GM18498 (cell line): ENCODE results near the gene CPLX1.
"Not testable (repeated sequence)": the region's sequence is repeated elsewhere in the genome, so short reads cannot be mapped to it uniquely, and the experiment has no call there.

Source experiments
- ATAC-seq: cut with Tn5 transposase; IDR thresholded peaks from one replicate; pipeline ENCODE4 v1.9.1; 2021; ENCODE audit warnings: mild to moderate bottlenecking, moderate library complexity; ENCODE audit not compliant: unreplicated experiment

Gene CPLX1

GRCh38 chr4:780255-780654 lies 45.7 kb downstream of the CPLX1 start:
- ATAC-seq, result not testable (repeated sequence)

DNA sequence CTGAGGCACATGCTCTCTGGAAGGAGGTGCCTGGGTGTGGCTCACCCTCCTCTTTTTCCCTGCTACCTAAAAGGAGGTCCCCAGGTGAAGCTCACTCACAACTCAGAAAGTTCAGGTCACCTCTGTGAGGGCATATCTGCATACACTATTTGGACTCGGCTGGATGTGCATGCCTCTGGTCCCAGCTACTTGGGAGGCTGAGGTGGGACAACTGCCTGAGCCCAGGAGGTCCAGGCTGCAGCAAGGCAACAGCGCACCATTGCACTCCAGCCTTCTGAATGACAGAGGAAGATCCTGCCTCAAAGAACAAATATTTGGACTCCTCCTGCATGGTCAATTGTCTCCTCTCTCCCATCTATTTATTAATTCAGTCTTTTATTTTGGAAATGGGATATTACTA lies 46.4 kb downstream of the CPLX1 start:
- ATAC-seq, result no peak

DNA sequence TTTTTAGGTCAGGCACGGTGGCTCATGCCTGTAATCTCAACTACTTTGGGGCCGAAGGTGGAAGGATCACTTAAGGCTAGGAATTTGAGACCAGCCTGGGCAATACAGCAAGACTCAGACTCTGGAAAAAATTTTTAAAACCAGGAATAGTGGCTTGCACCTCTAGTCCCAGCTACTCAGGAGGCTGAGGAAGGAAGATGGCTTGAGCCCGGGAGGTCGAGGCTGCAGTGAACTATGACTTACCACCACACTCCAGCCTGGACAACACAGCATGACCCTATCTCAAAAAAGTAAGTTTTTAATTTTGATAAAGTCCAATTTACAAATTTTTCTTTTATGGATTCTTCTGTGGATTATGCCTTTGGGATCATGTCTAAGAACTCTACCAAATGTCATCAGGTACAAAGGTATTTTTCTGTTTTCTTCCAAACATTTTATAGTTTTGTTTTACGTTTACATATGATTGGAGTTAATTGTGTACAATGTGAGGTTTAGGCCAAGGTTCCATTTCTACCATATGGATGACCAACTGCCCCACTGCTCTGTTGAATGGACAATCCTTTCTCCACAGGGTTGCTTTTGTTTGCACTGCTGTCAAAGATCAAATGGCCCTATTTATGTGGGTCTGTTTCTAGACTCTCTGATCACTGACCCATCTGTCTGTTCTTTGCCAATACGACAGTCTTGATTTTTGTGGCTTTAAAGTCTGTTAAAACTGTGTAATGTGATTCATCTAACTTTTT lies 48.2 kb downstream of the CPLX1 start:
- no peak for ATAC-seq

DNA sequence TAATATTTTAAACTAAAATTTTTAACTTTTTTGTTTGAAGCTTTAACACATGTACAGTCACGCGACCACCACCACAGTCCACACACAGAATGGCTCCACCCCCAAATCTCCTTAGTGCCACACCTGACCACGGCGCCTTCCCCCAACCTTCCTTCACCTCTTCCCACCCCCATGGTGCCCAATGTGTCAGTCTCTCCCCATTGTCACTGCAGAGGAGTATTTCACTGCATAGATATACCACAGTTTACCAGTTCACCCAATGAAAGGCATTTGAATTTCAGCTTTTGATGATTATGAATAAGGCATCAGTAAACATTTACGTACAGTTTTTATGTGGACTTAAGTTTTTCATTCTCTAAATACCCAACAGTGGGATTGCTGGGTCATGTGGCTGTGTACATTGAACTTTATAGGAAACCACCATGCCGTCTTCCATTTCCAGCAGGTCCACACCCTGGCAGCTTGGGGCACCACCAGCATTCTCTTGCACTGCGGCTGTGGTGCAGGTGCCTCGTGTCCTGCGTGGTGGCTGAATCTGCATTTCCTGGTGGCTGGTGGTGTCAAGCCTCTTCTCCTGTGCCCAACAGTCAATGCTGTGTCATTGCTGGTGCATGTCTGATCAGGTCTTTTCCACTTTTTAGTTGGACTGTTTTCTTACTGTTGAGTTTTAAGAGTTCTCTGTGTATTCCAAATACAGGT lies 49.0 kb downstream of the CPLX1 start:
- ATAC-seq, result no peak

DNA sequence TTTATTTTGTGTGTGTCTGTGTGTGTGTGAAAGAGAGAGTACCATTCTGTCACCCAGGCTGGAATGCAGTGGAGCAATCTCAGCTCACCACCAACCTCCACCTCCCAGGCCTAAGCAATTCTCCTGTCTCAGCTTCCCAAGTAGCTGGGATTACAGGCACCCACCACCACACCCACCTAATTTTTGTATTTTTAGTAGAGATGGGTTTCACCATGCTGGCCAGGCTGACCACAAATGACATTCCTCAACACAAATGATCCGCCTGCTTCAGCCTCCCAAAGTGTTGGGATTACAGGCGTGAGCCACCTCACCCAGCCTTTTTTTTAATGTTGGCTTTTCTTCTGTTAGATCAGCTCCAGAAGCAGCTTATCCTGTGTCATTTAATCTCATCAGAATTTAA lies 50.4 kb downstream of the CPLX1 start:
- not testable (repeated sequence) for ATAC-seq

GRCh38 chr4:774419-775092 lies 51.4 kb downstream of the CPLX1 start:
- not testable (repeated sequence) for ATAC-seq

- no peak for ATAC-seq
Observed at GRCh38 chr4:773214-773613, 52.7 kb downstream of the CPLX1 start.

DNA sequence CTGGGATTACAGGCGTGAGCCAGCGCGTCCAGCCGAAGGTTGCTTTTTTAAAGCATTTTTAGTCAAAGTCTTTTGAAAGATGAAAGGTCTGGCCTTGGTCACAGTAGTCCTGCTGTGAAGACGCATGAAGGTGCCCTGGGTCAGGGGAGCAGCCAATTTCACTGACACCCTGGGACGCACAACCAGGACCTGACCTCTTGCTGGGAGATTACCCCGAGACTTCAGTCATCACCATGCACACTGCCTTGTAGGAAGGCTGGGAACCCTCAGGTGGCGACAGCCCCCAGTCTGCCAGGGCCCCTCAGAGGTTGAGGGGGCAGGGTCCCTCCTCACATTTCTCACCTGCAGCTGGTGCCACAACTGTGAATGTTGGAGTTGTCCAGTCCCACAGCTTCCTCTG lies 53.2 kb downstream of the CPLX1 start:
- no peak for ATAC-seq

GRCh38 chr4:772118-772517 lies 53.8 kb downstream of the CPLX1 start:
- no peak for ATAC-seq

DNA sequence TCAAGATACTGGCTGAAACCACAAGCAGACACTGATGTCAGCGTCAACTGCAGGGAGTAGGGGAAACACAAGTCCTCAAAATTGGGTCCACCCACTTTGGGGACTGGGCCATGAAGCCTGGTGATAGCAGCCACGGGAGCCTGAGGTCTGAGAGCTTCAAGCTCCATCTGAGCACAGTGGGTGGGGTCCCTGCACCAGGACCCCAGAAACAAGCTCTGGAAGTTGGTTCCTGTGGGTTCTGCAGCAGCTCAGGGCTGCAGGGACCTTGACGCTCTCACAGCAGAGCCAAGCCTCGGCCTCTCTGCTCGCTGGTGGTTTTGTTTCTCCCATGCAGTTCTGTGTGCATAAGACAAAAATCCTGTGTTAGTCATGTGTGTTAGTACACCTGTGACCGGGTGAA lies 54.5 kb downstream of the CPLX1 start:
- ATAC-seq, result no peak

DNA sequence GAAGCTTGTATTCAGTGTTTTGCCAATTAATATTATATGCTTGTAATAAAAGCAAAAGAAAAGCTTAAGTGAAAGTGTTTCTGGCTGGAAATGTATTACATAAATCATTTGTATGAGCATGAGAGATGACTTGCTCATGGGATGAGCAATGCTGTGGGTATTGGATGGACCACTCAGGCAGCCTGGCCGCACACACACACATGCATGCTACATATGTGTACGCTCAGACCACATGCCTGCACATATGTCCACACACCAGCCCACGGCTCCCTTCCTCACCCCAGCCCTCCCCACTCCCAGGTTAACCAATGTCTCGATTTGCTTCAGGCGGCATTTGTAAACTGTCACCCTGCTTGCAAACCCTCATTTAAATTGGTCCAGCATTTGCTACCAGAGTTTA lies 55.9 kb downstream of the CPLX1 start:
- no peak for ATAC-seq

DNA sequence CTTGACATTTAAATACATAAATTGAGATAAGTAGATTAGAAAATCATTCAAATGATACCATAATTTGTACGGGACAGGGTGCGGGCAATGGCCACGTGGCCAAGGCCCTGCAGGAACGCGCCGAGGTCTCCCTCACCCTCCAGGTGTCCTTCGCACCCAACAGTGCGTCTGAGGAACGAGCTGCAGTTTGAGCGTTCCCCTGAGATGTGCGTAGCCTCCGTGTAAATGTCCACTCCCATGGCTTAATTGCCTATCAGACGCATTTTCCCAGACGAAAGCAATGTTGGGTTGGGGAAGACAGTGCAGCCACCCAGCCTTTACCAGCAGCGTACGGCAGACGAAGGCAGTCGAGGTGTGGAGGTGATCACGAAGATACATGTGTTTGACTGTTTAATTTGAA lies 56.4 kb downstream of the CPLX1 start:
- no peak for ATAC-seq

- no peak for ATAC-seq
Observed at GRCh38 chr4:768995-769394, 56.9 kb downstream of the CPLX1 start.

GRCh38 chr4:768076-768475 lies 57.9 kb downstream of the CPLX1 start:
- ATAC-seq, result no peak

GRCh38 chr4:766559-767283 lies 59.2 kb downstream of the CPLX1 start:
- no peak for ATAC-seq

DNA sequence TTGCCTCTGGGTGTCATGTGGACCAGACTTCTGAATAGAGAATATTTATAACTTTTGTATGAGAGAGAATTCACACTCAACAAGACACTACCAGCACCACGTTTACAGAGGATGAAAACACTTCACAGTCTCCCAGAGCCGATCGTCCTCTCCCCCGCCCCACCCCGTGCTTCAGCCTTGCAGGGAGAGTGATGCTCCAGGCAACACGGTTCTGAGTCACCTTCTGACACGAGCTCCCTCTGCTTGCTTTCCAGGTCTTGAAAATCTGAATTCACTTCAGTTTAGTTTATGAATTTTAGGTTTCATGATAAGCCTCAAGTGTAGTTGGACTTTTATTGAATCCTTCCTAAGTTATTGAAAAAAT lies 59.8 kb downstream of the CPLX1 start:
- no peak for ATAC-seq

- no peak for ATAC-seq
Observed at GRCh38 chr4:764405-765169, 61.3 kb downstream of the CPLX1 start.

- ATAC-seq, result no peak
Observed at GRCh38 chr4:763922-764321, 62.0 kb downstream of the CPLX1 start.

DNA sequence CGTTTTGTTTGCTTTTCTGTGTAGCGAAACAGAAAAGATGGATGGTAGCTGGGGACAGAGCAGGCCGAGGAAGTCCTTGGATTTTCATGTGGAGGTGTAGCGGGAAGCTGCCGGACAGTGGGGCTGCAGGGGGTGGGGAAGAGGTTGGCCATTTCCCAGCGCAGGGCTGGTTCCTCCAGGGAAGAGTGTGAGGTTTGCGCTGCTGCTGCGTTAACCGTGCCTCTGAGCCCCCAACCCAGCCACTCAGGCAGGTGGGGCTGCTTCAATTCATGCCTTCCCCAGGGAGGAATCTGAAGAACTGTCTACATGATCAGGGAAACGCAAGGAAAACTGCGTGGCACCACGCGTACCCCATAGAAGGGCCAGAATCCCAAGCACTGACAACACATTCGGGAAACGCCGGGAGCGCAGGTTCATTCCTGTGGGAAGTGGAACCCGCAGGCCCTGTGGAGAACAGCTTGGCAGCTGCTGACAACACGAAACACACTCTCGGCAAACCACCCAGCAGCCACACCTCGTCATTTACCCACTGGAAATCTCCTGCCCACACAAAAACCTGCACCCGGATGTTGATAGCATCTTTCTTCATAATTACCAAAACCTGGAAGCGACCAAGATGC lies 62.6 kb downstream of the CPLX1 start:
- ATAC-seq, result no peak
